T-helper 1 cell treated with Interleukin-12 subunit alpha and Interleukin-12 subunit beta and Interleukin-4 antibody, amounts not matched to agents 30 μg/mL and 1 μg/mL, for 36 hours (primary cell): ENCODE measurements around the gene ANGEL1.

ENCODE experiments used
- H3K27ac Mint-ChIP-seq: one replicate; pipeline ENCODE4 v1.8.0; 2021; ENCODE audit warnings: mild to moderate bottlenecking, mixed read lengths
- H3K27me3 Mint-ChIP-seq: one replicate; pipeline ENCODE4 v1.8.0; 2021; ENCODE audit warnings: low read depth, mixed read lengths
- H3K36me3 Mint-ChIP-seq: one replicate; pipeline ENCODE4 v1.8.0; 2021; ENCODE audit warnings: low read depth, mixed read lengths
- H3K4me1 Mint-ChIP-seq: one replicate; pipeline ENCODE4 v1.8.0; 2021; ENCODE audit warnings: low read depth, mixed read lengths
- H3K4me3 Mint-ChIP-seq: one replicate; pipeline ENCODE4 v1.8.0; 2021; ENCODE audit warnings: mild to moderate bottlenecking, moderate library complexity, mixed read lengths
- H3K9me3 Mint-ChIP-seq: one replicate; pipeline ENCODE4 v1.8.0; 2021; ENCODE audit warnings: mixed read lengths

Gene ANGEL1

GRCh38 chr14:76830556-76830955, 17.9 kb upstream of the ANGEL1 start:
- H3K9me3 Mint-ChIP-seq, result no peaks in the 10 kb centered on the region
- no peak overlapping the region for H3K4me3 Mint-ChIP-seq
- no peak overlapping the region for H3K27ac Mint-ChIP-seq
- H3K27me3 Mint-ChIP-seq, result peaks cover 12% of the 10 kb centered on the region
- no peaks in the 10 kb centered on the region for H3K36me3 Mint-ChIP-seq
- no peaks in the 10 kb centered on the region for H3K4me1 Mint-ChIP-seq

- H3K4me1 Mint-ChIP-seq, result no peaks in the 10 kb centered on the region
- H3K9me3 Mint-ChIP-seq, result no peaks in the 10 kb centered on the region
- H3K27me3 Mint-ChIP-seq, result peaks cover 19% of the 10 kb centered on the region
- no peak overlapping the region for H3K4me3 Mint-ChIP-seq
- H3K36me3 Mint-ChIP-seq, result no peaks in the 10 kb centered on the region
- no peak overlapping the region for H3K27ac Mint-ChIP-seq
These were observed 17.2 kb upstream of the ANGEL1 start for GRCh38 chr14:76829650-76830421.

- H3K4me1 Mint-ChIP-seq, result no peaks in the 10 kb centered on the region
- peaks cover 21% of the 10 kb centered on the region for H3K27me3 Mint-ChIP-seq
- H3K27ac Mint-ChIP-seq, result no peak overlapping the region
- H3K9me3 Mint-ChIP-seq, result no peaks in the 10 kb centered on the region
- no peak overlapping the region for H3K4me3 Mint-ChIP-seq
- no peaks in the 10 kb centered on the region for H3K36me3 Mint-ChIP-seq
These were observed 16.3 kb upstream of the ANGEL1 start for GRCh38 chr14:76829013-76829365.

GRCh38 chr14:76828339-76829012, 15.8 kb upstream of the ANGEL1 start:
- Mint-ChIP-seq H3K27me3 (peaks cover 21% of the 10 kb centered on the region), H3K9me3 (no peaks in the 10 kb centered on the region), H3K4me1 (no peaks in the 10 kb centered on the region), H3K27ac (no peak overlapping the region), H3K4me3 (no peak overlapping the region), H3K36me3 (no peaks in the 10 kb centered on the region)

- H3K36me3 Mint-ChIP-seq, result no peaks in the 10 kb centered on the region
- H3K4me3 Mint-ChIP-seq, result no peak overlapping the region
- no peaks in the 10 kb centered on the region for H3K9me3 Mint-ChIP-seq
- H3K27ac Mint-ChIP-seq, result no peak overlapping the region
- peaks cover 25% of the 10 kb centered on the region for H3K27me3 Mint-ChIP-seq
- H3K4me1 Mint-ChIP-seq, result no peaks in the 10 kb centered on the region
These were observed 15.1 kb upstream of the ANGEL1 start for GRCh38 chr14:76827696-76828296.

GRCh38 chr14:76826122-76826521, 13.4 kb upstream of the ANGEL1 start, which contains the start of gene LRRC74A:
LRRC74A (plus strand) TSS chr14:76826408; CDS start chr14:76826698, 290 bp downstream.
- H3K4me1 Mint-ChIP-seq, result no peaks in the 10 kb centered on the region
- no peak within 1 kb of the TSS for H3K27ac Mint-ChIP-seq
- H3K27me3 Mint-ChIP-seq, result peaks cover 26% of the 10 kb centered on the region
- H3K36me3 Mint-ChIP-seq, result no peaks in the 10 kb centered on the region
- no peak within 1 kb of the TSS for H3K4me3 Mint-ChIP-seq
- H3K9me3 Mint-ChIP-seq, result no peaks in the 10 kb centered on the region

- H3K4me1 Mint-ChIP-seq, result no peaks in the 10 kb centered on the region
- H3K9me3 Mint-ChIP-seq, result no peaks in the 10 kb centered on the region
- H3K4me3 Mint-ChIP-seq, result no peak overlapping the region
- no peak overlapping the region for H3K27ac Mint-ChIP-seq
- H3K27me3 Mint-ChIP-seq, result peaks cover 23% of the 10 kb centered on the region
- H3K36me3 Mint-ChIP-seq, result no peaks in the 10 kb centered on the region
These were observed 8.0 kb upstream of the ANGEL1 start for GRCh38 chr14:76820700-76821099.

- H3K9me3 Mint-ChIP-seq, result no peaks in the 10 kb centered on the region
- peaks cover 2% of the 10 kb centered on the region for H3K36me3 Mint-ChIP-seq
- H3K4me3 Mint-ChIP-seq, result no peak overlapping the region
- H3K27me3 Mint-ChIP-seq, result no peaks in the 10 kb centered on the region
- no peak overlapping the region for H3K27ac Mint-ChIP-seq
- H3K4me1 Mint-ChIP-seq, result peaks cover 18% of the 10 kb centered on the region
These were observed 2.3 kb upstream of the ANGEL1 start for GRCh38 chr14:76814726-76815645.

GRCh38 chr14:76812093-76812421, 625 bp downstream of the ANGEL1 start:
- H3K4me1 Mint-ChIP-seq, result peaks cover 18% of the 10 kb centered on the region
- no peaks in the 10 kb centered on the region for H3K27me3 Mint-ChIP-seq
- H3K27ac Mint-ChIP-seq, result peak overlapping the region; percentile 89
- peaks cover 7% of the 10 kb centered on the region for H3K36me3 Mint-ChIP-seq
- H3K9me3 Mint-ChIP-seq, result no peaks in the 10 kb centered on the region
- H3K4me3 Mint-ChIP-seq, result peak overlapping the region; percentile 92

GRCh38 chr14:76811561-76811960, 1.1 kb downstream of the ANGEL1 start:
- Mint-ChIP-seq H3K9me3 (no peaks in the 10 kb centered on the region), H3K36me3 (peaks cover 10% of the 10 kb centered on the region), H3K4me1 (peaks cover 18% of the 10 kb centered on the region), H3K27ac (peak overlapping the region; percentile 89), H3K4me3 (peak overlapping the region; percentile 92), H3K27me3 (no peaks in the 10 kb centered on the region)

- H3K36me3 Mint-ChIP-seq, result peaks cover 10% of the 10 kb centered on the region
- H3K9me3 Mint-ChIP-seq, result no peaks in the 10 kb centered on the region
- H3K4me3 Mint-ChIP-seq, result peak overlapping the region; percentile 67
- H3K4me1 Mint-ChIP-seq, result peaks cover 18% of the 10 kb centered on the region
- no peaks in the 10 kb centered on the region for H3K27me3 Mint-ChIP-seq
- H3K27ac Mint-ChIP-seq, result peak overlapping the region; percentile 36
These were observed 1.7 kb downstream of the ANGEL1 start for GRCh38 chr14:76810953-76811400.

- peaks cover 18% of the 10 kb centered on the region for H3K4me1 Mint-ChIP-seq
- peak overlapping the region; percentile 67 for H3K4me3 Mint-ChIP-seq
- H3K27me3 Mint-ChIP-seq, result no peaks in the 10 kb centered on the region
- H3K36me3 Mint-ChIP-seq, result peaks cover 10% of the 10 kb centered on the region
- H3K9me3 Mint-ChIP-seq, result no peaks in the 10 kb centered on the region
- no peak overlapping the region for H3K27ac Mint-ChIP-seq
These were observed 2.2 kb downstream of the ANGEL1 start for GRCh38 chr14:76810525-76810924.

- Mint-ChIP-seq H3K4me3 (no peak overlapping the region), H3K9me3 (no peaks in the 10 kb centered on the region), H3K27me3 (no peaks in the 10 kb centered on the region), H3K36me3 (peaks cover 13% of the 10 kb centered on the region), H3K27ac (no peak overlapping the region), H3K4me1 (peaks cover 18% of the 10 kb centered on the region)
These were observed 3.7 kb downstream of the ANGEL1 start for GRCh38 chr14:76808990-76809389.

- Mint-ChIP-seq H3K4me1 (peaks cover 18% of the 10 kb centered on the region), H3K9me3 (no peaks in the 10 kb centered on the region), H3K4me3 (no peak overlapping the region), H3K27me3 (no peaks in the 10 kb centered on the region), H3K27ac (no peak overlapping the region), H3K36me3 (peaks cover 21% of the 10 kb centered on the region)
These were observed 4.7 kb downstream of the ANGEL1 start for GRCh38 chr14:76808011-76808410.
